Measurements from ENCODE around the gene JPH2.

- TF ChIP-seq POLR2AphosphoS5 (IDR thresholded peaks at IDR 0.05; ENCODE audit: low read depth): no peak
- TF ChIP-seq, protein P1, sequence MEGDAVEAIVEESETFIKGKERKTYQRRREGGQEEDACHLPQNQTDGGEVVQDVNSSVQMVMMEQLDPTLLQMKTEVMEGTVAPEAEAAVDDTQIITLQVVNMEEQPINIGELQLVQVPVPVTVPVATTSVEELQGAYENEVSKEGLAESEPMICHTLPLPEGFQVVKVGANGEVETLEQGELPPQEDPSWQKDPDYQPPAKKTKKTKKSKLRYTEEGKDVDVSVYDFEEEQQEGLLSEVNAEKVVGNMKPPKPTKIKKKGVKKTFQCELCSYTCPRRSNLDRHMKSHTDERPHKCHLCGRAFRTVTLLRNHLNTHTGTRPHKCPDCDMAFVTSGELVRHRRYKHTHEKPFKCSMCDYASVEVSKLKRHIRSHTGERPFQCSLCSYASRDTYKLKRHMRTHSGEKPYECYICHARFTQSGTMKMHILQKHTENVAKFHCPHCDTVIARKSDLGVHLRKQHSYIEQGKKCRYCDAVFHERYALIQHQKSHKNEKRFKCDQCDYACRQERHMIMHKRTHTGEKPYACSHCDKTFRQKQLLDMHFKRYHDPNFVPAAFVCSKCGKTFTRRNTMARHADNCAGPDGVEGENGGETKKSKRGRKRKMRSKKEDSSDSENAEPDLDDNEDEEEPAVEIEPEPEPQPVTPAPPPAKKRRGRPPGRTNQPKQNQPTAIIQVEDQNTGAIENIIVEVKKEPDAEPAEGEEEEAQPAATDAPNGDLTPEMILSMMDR (IDR thresholded peaks at IDR 0.05; ENCODE audit: insufficient read depth, low read length): no peak
Observed at GRCh38 chr20:44085616-44086434, 101.2 kb downstream of the JPH2 start.

Data from HL-60 (cell line).